Ascending aorta (tissue), 2 donors: ENCODE data around the gene SLC1A6. TPM values are rescaled to one million over a fixed set of nuclear protein-coding genes. Genes with fewer than 3 reads are reported as not detected.

Experiments used
- DNase-seq, 2 donors: peaks; one replicate each; pipeline ENCODE4 v3.0.0-alpha.2; 2019; ENCODE audit warnings: low spot score in 2 of 2
- H3K27ac ChIP-seq, 2 donors: fragments of 200-600 bp; sonication (generic); one replicate each; pipeline ENCODE4 v1.5.1; 2016 to 2017; ENCODE audit warnings: mild to moderate bottlenecking in 1 of 2
- H3K27me3 ChIP-seq: fragments of 200-600 bp; sonication (generic); one replicate; pipeline ENCODE4 v1.5.1; 2017
- H3K36me3 ChIP-seq, 2 donors: fragments of 200-600 bp; sonication (generic); one replicate each; pipeline ENCODE4 v1.5.1; 2016
- H3K4me1 ChIP-seq, 2 donors: fragments of 200-600 bp; sonication (generic); one replicate each; pipeline ENCODE4 v1.5.1; 2016 to 2017; ENCODE audit warnings: mild to moderate bottlenecking in 1 of 2
- H3K4me3 ChIP-seq, 2 donors: fragments of 200-600 bp; sonication (generic); one replicate each; pipeline ENCODE4 v1.5.1; 2016 to 2017; ENCODE audit warnings: mild to moderate bottlenecking in 1 of 2
- H3K9me3 ChIP-seq, 2 donors: fragments of 200-600 bp; sonication (generic); one replicate each; pipeline ENCODE4 v1.5.1; 2016
- CTCF ChIP-seq, 3 experiments: fragments of 200-600 bp in 2 of 3; fragments of 450-650 bp in 1 of 3; sonication (generic) in 2 of 3; IDR thresholded peaks; one replicate each; pipeline ENCODE4 v1.5.1; 2016 to 2019; ENCODE audit warnings: antibody characterized with exemption in 3 of 3, mild to moderate bottlenecking in 1 of 3, moderate library complexity in 1 of 3
- intact Hi-C: fragments of 100-400 bp; cut with DNase I; formaldehyde crosslinking; loops from one replicate; pipeline ENCODE4 v1.15.1; 2023
- total RNA-seq: library from RNA; depleted of rRNA; stranded (reverse); fragments of >200 nt; gene quantifications from one replicate; pipeline ENCODE4 v1.1.0, GENCODE V29; 2016

SLC1A6 gene
- total RNA-seq, 1 donor from 2014 or later: not detected

GRCh38 chr19:14906711-14907110, 73.0 kb downstream of the SLC1A6 start:
- intact Hi-C loops: no loop called here
- Histone ChIP-seq H3K36me3 (no peaks in the 10 kb centered on the region), H3K27me3 (no peaks in the 10 kb centered on the region), H3K9me3 (no peaks in the 10 kb centered on the region), H3K27ac (no peak overlapping the region), H3K4me1 (no peaks in the 10 kb centered on the region), H3K4me3 (no peak overlapping the region)
- TF ChIP-seq CTCF (IDR thresholded peaks at IDR 0.05): no peak
- no peak for DNase-seq

GRCh38 chr19:14901675-14902260, 77.9 kb downstream of the SLC1A6 start:
- Histone ChIP-seq H3K4me1 (no peaks in the 10 kb centered on the region), H3K9me3 (no peaks in the 10 kb centered on the region), H3K27ac (no peak overlapping the region), H3K27me3 (no peaks in the 10 kb centered on the region), H3K36me3 (no peaks in the 10 kb centered on the region), H3K4me3 (no peak overlapping the region)
- no peak for TF ChIP-seq CTCF (IDR thresholded peaks at IDR 0.05)
- no peak for DNase-seq
- intact Hi-C loops: no loop called here

Other genes with a start within 250 kb of the SLC1A6 start
- 0.21 TPM for gene ADGRE2, start 201.3 kb downstream of the SLC1A6 start, total RNA-seq
- gene OR7A5, start 144.7 kb downstream of the SLC1A6 start, total RNA-seq: not detected
- gene OR7C1, start 144.7 kb downstream of the SLC1A6 start, total RNA-seq: not detected
- gene OR7A10, start 130.9 kb downstream of the SLC1A6 start, total RNA-seq: not detected
- gene OR7A17, start 93.7 kb downstream of the SLC1A6 start, total RNA-seq: not detected
- not detected for gene OR7C2, start 38.4 kb downstream of the SLC1A6 start, total RNA-seq
- not detected for gene CASP14, start 69.6 kb upstream of the SLC1A6 start, total RNA-seq
- not detected for gene OR1I1, start 102.3 kb upstream of the SLC1A6 start, total RNA-seq
- 104 TPM for gene SYDE1, start 127.5 kb upstream of the SLC1A6 start, total RNA-seq
- 524 TPM for gene NOTCH3, start 221.1 kb upstream of the SLC1A6 start, total RNA-seq